ENCODE results near the gene NTM.

The NTM gene

DNA sequence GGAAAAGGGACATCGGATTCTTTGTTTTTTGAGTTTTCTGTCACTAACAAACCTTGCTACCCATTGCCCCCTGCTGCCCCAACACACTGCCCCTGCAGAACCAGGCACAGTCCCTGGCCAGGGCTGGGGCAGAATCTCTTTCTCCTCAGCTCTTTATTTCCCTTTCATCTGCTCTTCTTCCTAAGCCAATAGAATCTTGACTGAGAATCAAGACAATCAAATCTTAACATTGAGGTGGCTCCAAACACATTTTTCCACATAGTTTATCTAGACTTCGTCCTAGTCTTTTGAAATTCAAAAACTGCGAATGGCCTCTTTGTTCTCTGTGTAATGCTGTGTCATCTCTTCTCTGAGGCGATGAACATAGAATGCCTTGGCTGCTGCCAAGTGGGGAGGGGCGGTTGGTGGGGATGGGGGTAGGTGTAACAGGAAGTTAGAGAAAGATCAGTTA is 16.1 kb upstream of the NTM start:
- no peak overlapping the region for H3K4me3 ChIP-seq (ENCODE audit: low read length)
- TF ChIP-seq, protein P1, sequence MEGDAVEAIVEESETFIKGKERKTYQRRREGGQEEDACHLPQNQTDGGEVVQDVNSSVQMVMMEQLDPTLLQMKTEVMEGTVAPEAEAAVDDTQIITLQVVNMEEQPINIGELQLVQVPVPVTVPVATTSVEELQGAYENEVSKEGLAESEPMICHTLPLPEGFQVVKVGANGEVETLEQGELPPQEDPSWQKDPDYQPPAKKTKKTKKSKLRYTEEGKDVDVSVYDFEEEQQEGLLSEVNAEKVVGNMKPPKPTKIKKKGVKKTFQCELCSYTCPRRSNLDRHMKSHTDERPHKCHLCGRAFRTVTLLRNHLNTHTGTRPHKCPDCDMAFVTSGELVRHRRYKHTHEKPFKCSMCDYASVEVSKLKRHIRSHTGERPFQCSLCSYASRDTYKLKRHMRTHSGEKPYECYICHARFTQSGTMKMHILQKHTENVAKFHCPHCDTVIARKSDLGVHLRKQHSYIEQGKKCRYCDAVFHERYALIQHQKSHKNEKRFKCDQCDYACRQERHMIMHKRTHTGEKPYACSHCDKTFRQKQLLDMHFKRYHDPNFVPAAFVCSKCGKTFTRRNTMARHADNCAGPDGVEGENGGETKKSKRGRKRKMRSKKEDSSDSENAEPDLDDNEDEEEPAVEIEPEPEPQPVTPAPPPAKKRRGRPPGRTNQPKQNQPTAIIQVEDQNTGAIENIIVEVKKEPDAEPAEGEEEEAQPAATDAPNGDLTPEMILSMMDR (conservative IDR thresholded peaks at IDR 0.05; ENCODE audit: low read length) = no peak
- no peak for DNase-seq (ENCODE audit: low read depth)

- H3K4me3 ChIP-seq (ENCODE audit: low read length) = no peak overlapping the region
- TF ChIP-seq, protein P1 (conservative IDR thresholded peaks at IDR 0.05; ENCODE audit: low read length) = no peak
- no peak for DNase-seq (ENCODE audit: low read depth)
Measured at GRCh38 chr11:131356206-131356605, 14.2 kb upstream of the NTM start.

DNA sequence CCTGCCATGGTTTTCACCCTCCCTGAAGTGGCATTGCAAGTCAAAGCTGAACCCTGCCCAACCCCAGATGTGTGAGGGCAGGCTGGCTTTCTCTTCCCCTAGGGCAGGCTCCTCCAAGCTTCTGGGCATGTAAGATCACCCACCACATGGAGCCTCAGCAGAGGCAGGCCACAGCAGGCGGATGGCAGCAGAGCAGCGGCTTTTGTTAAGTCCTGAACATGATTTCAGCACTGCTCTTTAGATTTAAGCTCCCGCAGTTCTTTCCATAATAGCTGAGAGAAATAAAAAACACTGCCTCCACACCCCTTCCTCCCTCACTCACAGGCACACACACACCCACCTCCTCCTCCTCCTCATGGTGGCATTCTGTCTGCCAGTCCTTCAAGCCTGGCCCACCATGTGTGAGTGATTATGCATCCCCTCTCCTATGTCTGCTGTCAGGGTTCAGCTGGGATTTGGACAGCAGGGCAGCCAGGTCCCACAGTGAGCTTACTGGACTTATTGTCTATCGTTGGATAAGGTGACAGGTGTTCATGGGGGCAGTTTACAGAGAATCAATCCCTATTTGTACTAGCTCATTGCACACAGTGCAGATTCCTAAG is 5.0 kb upstream of the NTM start:
- TF ChIP-seq, protein P1 (conservative IDR thresholded peaks at IDR 0.05; ENCODE audit: low read length) = no peak
- H3K4me3 ChIP-seq (ENCODE audit: low read length) = no peak overlapping the region
- no peak for DNase-seq (ENCODE audit: low read depth)

GRCh38 chr11:131370901-131371790 is 731 bp downstream of the NTM start:
- DNase-seq (ENCODE audit: low read depth) = no peak
- H3K4me3 ChIP-seq (ENCODE audit: low read length) = no peak overlapping the region
- TF ChIP-seq, protein P1 (conservative IDR thresholded peaks at IDR 0.05; ENCODE audit: low read length) = no peak

DNA sequence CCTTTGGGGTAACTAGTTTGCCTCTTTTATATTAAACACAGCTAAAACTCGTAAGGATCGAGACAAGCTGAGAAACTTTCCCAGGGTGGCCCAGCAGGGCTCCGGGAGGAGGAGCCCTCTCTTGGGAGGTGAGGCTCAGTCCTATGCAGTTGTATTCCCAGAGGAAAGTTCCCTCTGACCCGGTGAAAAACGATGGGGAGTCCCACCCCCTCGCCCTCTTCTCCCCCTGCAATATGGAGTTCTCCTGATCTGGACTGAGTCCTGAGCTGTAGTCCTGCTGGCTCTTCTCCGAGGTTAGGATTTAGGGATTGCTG is 1.3 kb downstream of the NTM start:
- TF ChIP-seq, protein P1 (conservative IDR thresholded peaks at IDR 0.05; ENCODE audit: low read length) = no peak
- no peak for DNase-seq (ENCODE audit: low read depth)
- H3K4me3 ChIP-seq (ENCODE audit: low read length) = no peak overlapping the region

GRCh38 chr11:131372234-131372962 is 2.0 kb downstream of the NTM start:
- TF ChIP-seq, protein P1 (conservative IDR thresholded peaks at IDR 0.05; ENCODE audit: low read length) = no peak
- DNase-seq (ENCODE audit: low read depth) = no peak

More at GRCh38 chr11:131372234-131372962, 2.0 kb downstream of the NTM start:
- H3K4me3 ChIP-seq (ENCODE audit: low read length) = no peak overlapping the region
